Left colon (tissue), 2 donors: ENCODE results near the gene RBM45. TPM values are rescaled to one million over a fixed set of nuclear protein-coding genes. Genes with fewer than 3 reads are reported as not detected.
A peak's percentile ranks its signal among the peaks of the same experiment; 100 is the strongest.

Experiments used
- ATAC-seq: fragments of 200-7000 bp; cut with Tn5 transposase; one replicate; pipeline ENCODE4 v1.9.1; 2020; ENCODE audit warnings: mild to moderate bottlenecking, moderate library complexity
- DNase-seq, 2 donors: peaks; one replicate each; pipeline ENCODE4 v3.0.0-alpha.2; 2020
- intact Hi-C, 2 donors: fragments of 100-400 bp; cut with DNase I in 1 of 2; cut with micrococcal nuclease in 1 of 2; formaldehyde crosslinking; loops; one replicate each; pipeline versions ENCODE4 v1.11.2 to v1.14.0; 2022; cut with DNase I, micrococcal nuclease
- total RNA-seq, 2 donors: library from RNA; stranded (reverse); fragmentation: NEBNext Ultra II Directional; extraction: Animal tissue kit (Norgen Biotek cat#: 25700); gene quantifications; one replicate each; pipeline ENCODE4 v1.2.1, GENCODE V29; 2021
- donor health status: DM: no; HTN: no; CAD: no.
- donor health status: DM: yes; HTN: yes; CAD: no.

RBM45 gene
- total RNA-seq, 2 donors from 2014 or later: 12.9 to 15.9 TPM

- ATAC-seq (no peak), DNase-seq (no peak)
- intact Hi-C loops: no loop called here
Measured at GRCh38 chr2:178101321-178102079, 10.7 kb upstream of the RBM45 start.

- intact Hi-C loops: no loop called here
- peak in 1 of 2 donors; percentile 26 for DNase-seq
- peak; percentile 78 for ATAC-seq
Measured at GRCh38 chr2:178105566-178105965, 6.7 kb upstream of the RBM45 start.

DNA sequence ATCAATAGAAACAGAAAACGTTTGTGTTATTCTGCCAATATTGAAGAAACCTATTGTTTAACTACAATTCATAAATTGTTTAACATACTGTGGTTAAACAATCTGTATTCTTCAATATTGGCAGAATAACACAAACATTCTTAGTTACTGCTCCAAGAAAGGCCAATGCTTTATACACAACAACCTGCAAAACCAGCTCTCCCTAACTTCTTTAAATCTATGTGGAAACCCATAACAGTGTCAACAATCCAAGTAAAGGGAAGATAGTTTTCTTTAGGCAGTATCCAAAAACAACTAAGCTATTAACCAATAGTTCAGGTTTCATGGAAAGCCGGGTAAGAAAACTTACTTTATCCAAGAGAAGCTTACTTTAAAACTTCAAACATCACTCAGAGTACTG lies 6.2 kb upstream of the RBM45 start:
- intact Hi-C loops: no loop called here

DNA sequence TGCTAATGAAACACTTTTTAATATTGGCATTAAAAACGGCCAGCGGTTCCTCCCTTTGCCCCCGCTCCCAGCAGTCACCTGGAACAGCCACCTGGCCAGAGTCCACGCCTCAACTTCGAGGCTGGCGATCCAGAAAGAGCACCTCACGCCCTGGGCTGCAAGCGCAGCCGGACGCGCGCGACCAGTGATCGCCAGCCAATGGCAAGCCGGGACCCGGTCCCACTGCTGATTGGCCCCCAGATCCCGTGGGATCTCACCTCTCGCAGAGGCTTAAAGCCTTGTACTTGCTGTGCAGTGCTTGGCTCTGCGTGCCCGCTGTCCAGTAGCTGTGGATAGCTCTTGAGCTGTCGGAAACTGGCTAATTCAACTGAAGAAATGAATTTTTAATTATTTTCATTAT lies 4.1 kb upstream of the RBM45 start:
- DNase-seq (no peak), ATAC-seq (no peak)
- intact Hi-C loops: no loop called here

More for the DNA sequence above, 6.2 kb upstream of the RBM45 start:
- no peak for ATAC-seq
- DNase-seq: no peak

- DNase-seq (no peak), ATAC-seq (no peak)
- intact Hi-C loops: no loop called here
Measured at GRCh38 chr2:178109813-178110212, 2.4 kb upstream of the RBM45 start.

GRCh38 chr2:178110681-178111080 lies 1.6 kb upstream of the RBM45 start:
- no peak for ATAC-seq
- intact Hi-C loops: no loop called here
- no peak for DNase-seq

DNA sequence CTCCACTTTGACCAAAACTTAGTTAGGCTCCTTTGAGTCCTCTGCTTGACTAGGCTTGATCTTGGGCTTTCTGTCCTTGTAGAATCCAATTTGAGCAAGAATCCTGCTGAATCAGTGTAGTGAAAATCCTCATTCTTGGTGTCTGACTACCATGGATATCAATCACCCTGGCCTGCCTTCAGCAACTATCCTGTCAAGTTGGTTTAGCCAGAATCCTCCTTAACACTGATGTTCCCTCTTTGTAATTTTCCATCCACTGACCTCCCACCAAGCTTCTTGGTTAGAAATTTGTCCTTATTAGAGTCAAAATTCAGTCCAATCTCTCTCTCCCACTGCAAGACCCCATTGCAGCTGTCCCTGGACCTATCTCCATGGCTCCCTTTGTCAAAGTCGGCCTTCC lies 494 bp upstream of the RBM45 start:
- intact Hi-C loops: no loop called here
- DNase-seq (no peak), ATAC-seq (no peak)

- intact Hi-C loops: no loop called here
- DNase-seq: no peak
- ATAC-seq: no peak
Measured at GRCh38 chr2:178114462-178114861, 2.2 kb downstream of the RBM45 start.

- intact Hi-C loops: no loop called here
- no peak for DNase-seq
- no peak for ATAC-seq
Measured at GRCh38 chr2:178115271-178115670, 3.0 kb downstream of the RBM45 start.

DNA sequence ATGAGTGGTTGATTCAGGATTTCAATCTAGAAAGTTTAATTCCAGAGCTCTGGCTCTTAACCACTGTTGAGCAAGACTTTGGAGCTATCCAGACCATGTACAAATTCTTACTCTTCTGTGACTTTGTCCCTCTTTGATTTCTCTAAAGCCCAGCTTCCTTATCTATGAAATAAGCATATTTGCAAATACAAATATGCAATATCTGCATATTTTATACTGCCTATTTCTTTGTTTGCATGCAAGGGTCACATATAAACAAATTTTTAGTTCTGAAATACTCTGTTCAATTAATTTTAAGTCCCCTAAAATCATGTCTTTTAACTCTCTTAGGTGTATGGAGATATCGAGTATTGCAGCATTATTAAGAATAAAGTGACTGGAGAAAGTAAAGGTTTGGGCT lies 5.5 kb downstream of the RBM45 start:
- DNase-seq (no peak), ATAC-seq (no peak)
- intact Hi-C loops: no loop called here

- intact Hi-C loops: no loop called here
- DNase-seq: no peak
- ATAC-seq: no peak
Measured at GRCh38 chr2:178119179-178119922, 7.1 kb downstream of the RBM45 start.

DNA sequence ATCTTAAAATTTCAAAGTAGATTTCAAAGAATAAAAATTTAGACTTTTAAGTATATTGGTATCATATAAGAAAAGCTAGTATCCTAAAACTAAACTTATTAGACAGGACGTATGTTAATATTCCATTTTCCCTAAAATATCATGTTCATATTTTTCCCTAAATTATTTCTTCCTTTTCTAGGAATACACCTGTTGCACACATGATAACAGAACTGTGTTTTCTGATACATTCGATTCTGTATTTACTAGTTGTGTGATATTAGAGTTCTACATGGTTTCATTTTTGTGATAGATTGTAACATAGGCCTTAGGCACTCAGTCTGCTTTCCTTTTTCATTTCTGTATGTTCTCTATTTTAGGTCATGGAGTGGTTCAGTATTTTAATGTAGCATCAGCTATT lies 10.9 kb downstream of the RBM45 start:
- intact Hi-C loops: no loop called here
- DNase-seq: no peak
- ATAC-seq: no peak

DNA sequence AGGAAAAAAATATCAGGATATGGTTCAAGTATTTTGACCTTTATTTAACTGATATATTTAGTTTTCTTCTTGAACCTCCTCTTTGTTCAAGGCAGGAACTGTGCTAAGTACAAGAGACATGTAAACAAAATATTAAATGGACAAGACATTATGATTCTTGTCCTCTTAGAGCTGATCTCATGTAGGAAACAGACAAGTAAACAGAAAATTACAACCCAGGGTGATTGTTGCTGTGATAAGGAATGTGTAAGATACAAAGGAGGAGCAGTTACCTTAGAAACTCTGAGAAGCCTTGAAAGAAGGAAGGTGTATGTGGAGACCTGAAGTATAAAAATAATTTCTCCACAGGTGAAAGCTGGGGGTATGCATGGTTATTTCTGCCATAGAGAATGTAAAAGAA lies 12.9 kb downstream of the RBM45 start:
- DNase-seq (no peak), ATAC-seq (peak; percentile 56)
- intact Hi-C loops: no loop called here

- ATAC-seq: no peak
- intact Hi-C loops: no loop called here
- DNase-seq: no peak
Measured at GRCh38 chr2:178125862-178126261, 13.6 kb downstream of the RBM45 start.

DNA sequence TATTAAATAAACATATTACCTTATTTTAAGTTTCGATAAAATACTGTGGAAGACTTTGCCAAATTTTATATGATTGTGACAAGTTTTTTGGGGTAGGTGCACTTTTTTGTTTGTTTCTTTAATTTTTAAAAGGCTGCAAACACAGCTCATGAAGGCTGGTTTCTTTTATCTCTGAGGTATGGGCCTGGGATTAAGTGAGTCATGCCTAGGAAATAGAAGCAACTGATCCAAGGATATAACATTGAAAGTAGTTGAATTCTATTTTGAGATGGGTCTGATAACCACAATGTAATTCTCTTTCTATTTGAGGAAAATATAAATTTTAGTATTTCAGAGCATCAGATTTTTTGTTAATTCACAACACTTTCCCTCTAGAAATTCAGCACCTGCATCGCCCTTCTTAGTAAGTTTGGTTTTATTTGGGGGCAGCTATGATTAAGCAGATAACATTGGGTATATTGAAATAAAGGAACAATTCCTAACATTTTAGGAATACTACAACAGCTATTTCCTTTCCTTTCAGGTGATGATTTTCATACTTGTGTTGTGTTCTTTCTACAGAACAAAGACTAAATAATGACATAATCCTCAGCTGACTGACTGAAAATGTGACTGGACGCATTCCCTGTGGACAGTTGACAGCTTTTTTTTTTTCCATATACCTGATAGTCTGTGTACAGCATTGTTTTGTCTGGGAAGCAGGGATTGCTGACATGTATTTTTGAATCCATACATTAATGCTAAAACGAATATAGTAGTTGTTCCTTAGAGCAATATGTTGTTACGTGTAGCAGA lies 16.8 kb downstream of the RBM45 start:
- ATAC-seq: no peak

DNA sequence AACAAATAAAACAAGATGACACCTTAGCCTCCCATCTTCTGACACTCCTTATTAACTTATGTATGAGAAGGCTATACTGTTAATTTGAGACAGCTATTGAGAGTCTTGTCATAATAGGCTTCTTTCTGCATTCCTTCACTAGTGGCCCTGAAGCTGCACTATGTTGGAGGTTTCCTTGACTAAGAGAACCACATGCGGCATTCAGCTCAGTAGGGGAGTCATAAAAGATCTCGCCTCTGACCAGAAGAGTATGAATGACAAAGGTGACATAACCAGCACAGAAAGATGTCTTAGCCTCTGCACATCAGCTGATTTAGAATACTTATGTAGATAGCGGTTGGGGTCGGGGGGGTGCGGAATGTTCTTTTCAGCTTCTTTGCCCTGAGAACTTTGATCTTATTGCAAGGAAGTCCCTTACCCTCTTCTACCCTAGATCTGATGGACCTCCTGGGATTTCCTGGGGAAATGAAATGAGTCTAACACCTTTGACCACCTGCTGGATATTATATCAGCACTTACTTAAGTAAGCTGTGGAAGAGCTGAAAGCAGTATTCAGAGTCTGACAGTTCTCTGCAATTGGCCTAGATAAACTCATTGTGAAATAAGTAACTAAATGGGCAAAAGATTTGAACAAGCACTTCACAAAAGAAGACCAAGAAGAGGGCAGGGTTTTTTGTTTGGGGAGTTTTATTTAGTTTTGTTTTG lies 24.2 kb downstream of the RBM45 start:
- no peak for DNase-seq
- intact Hi-C loops: loop anchor here in 1 of 2 donors (10.0 kb wide), 1 partner anchor 58 kb away; the partner anchor contains the start of gene OSBPL6
- no peak for ATAC-seq

More for the DNA sequence above, 16.8 kb downstream of the RBM45 start:
- intact Hi-C loops: no loop called here
- no peak for DNase-seq

DNA sequence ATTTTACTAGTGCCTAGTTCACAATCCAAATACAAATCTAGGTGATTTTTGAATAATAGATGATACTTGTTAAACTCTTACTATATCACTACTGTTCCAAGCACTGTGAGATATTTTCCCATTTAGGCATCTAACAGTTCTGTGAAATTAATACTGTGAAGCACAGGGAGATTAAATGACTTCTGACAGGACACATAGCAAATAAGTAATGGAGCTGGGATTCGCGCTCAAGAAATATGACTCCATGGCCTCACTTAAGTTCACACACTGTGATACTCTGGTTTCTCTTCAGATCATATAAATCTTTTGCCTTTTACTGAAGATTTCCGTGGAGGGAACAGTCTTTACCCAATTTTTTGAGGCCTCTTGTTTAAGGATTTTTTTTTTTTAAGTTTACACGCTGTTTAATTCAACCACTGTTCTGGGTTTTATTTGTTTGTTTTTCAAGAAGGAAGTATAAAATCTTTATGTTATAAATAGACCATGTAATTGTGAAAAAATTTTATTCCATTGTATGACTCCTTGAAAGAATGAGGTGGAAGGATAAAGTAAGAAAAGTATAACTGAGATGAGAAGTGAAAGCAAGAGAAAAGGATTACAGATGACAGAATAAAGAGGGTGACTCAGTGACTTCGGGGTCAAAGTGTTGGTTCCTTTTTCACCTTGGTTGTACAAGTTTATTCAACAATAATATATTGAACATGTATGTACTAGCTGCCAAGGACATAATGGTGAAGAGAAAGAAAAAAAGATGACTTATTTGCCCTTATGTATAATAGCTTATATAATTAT lies 30.2 kb downstream of the RBM45 start:
- no peak for ATAC-seq
- intact Hi-C loops: no loop called here
- DNase-seq: no peak

DNA sequence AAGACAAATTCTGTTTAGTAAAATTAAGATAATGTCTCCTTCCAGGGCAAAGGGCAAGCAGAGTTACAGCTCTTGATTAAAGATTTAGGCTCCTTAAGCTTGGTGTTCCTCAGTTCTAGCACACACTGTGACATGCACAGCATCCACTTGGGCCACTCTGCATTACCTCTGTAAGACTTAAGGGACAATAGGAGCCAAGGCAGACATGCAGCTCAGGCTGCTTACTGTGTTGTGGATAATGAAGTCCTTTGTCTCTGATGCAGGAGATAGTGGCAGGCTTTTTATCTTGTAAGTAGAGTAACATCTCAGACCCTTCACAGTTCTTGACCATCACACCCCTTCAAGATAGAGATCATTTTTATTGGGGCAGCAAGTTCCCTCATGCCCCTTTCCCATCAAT lies 31.2 kb downstream of the RBM45 start:
- DNase-seq (no peak), ATAC-seq (no peak)
- intact Hi-C loops: no loop called here
